Lower leg skin (tissue), 4 donors: ENCODE data around the gene NARF. TPM values are rescaled to one million over a fixed set of nuclear protein-coding genes. Genes with fewer than 3 reads are reported as not detected.

Experiments used
- DNase-seq, 2 donors: peaks; one replicate each; pipeline ENCODE4 v3.0.0-alpha.2; 2019; ENCODE audit warnings: low spot score in 2 of 2
- H3K4me3 ChIP-seq: fragments of 200-600 bp; sonication (generic); 2 replicates; pipeline ENCODE4 v1.5.1; 2017; ENCODE audit warnings: mild to moderate bottlenecking, low read depth; ENCODE audit not compliant: poor library complexity, severe bottlenecking
- CTCF ChIP-seq, 3 donors: fragments of 450-650 bp; IDR thresholded peaks; one replicate each; pipeline ENCODE4 v1.5.1; 2016; ENCODE audit warnings: antibody characterized with exemption in 3 of 3, mild to moderate bottlenecking in 3 of 3, moderate library complexity in 2 of 3
- POLR2A ChIP-seq, 2 donors: fragments of 450-650 bp; IDR thresholded peaks; one replicate each; pipeline ENCODE4 v1.6.1; 2016 to 2017; ENCODE audit warnings: antibody characterized with exemption in 2 of 2, mild to moderate bottlenecking in 1 of 2, moderate library complexity in 1 of 2
- WGBS, 2 donors: methylation state at CpG; one replicate each; pipeline ENCODE4 v1.1.5; 2018; 5-methylcytosine and 5-hydroxymethylcytosine counted together
- intact Hi-C: fragments of 100-400 bp; cut with DNase I; formaldehyde crosslinking; loops from one replicate; pipeline ENCODE4 v1.15.0; 2023; ENCODE audit warnings: low total_unique reads
- total RNA-seq, 4 donors: library from RNA; depleted of rRNA; stranded (reverse); fragments of >200 nt; gene quantifications; one replicate each; pipeline ENCODE4 v1.1.0, GENCODE V29; 2016

NARF gene
- total RNA-seq, 4 donors from 2014 or later: 39.9 to 59.2 (median 44.3) TPM

GRCh38 chr17:82493226-82493781 is 34.8 kb downstream of the NARF start:
- intact Hi-C loops: no loop called here
- 58% methylated on average over 12 of the region's 12 CpGs for WGBS, 2 donors
- DNase-seq: no peak
- TF ChIP-seq POLR2A (IDR thresholded peaks at IDR 0.05) (no peak), CTCF (IDR thresholded peaks at IDR 0.05) (no peak)
- H3K4me3 ChIP-seq: no peak overlapping the region

- TF ChIP-seq CTCF (IDR thresholded peaks at IDR 0.05): peak in 1 of 3 donors; percentile 96
- no peak for TF ChIP-seq POLR2A (IDR thresholded peaks at IDR 0.05)
- 22 to 23% methylated on average over 17 of the region's 17 CpGs for WGBS, 2 donors
- intact Hi-C loops: no loop called here
- peak; percentile 88 to 97 for DNase-seq
- no peak overlapping the region for H3K4me3 ChIP-seq
Measured at GRCh38 chr17:82494236-82495055, 35.9 kb downstream of the NARF start.

GRCh38 chr17:82495844-82496528 is 37.4 kb downstream of the NARF start:
- WGBS, 2 donors: 33 to 38% methylated on average over 10 to 11 of the region's 12 CpGs
- intact Hi-C loops: no loop called here
- H3K4me3 ChIP-seq: no peak overlapping the region
- peak in 1 of 2 donors; percentile 70 for DNase-seq
- TF ChIP-seq POLR2A (IDR thresholded peaks at IDR 0.05): no peak

GRCh38 chr17:82496529-82497434 is 38.2 kb downstream of the NARF start:
- H3K4me3 ChIP-seq: peak overlapping the region; percentile 24
- intact Hi-C loops: no loop called here
- DNase-seq: peak; percentile 94 to 100
- WGBS, 2 donors: 7 to 9% methylated on average over 34 to 70 of the region's 83 CpGs
- no peak for TF ChIP-seq POLR2A (IDR thresholded peaks at IDR 0.05)
- no peak for TF ChIP-seq CTCF (IDR thresholded peaks at IDR 0.05)

GRCh38 chr17:82497483-82498405 is 39.2 kb downstream of the NARF start:
- H3K4me3 ChIP-seq: peak overlapping the region; percentile 18
- no peak for TF ChIP-seq POLR2A (IDR thresholded peaks at IDR 0.05)
- WGBS, 2 donors: 9 to 10% methylated on average over 41 to 53 of the region's 66 CpGs
- peak in 1 of 2 donors; percentile 89 for DNase-seq
- intact Hi-C loops: no loop called here
